HEK293 (cell line): ENCODE results near the gene STXBP5L.

ENCODE experiments used
- CTCF ChIA-PET: fragments of 350-600 bp; formaldehyde crosslinking; extraction: SDS; loops from one replicate; lab custom pipeline; 2021; ENCODE audit warnings: antibody characterized with exemption; lab: Yijun Ruan, JAX
- POLR2A ChIA-PET: fragments of 300-600 bp; formaldehyde crosslinking; extraction: SDS; loops from one replicate; lab custom pipeline; 2020; ENCODE audit warnings: antibody characterized with exemption, inconsistent platforms; lab: Yijun Ruan, JAX
- H3K27ac ChIP-seq: fragments of 200-500 bp; sonication (Bioruptor generic); 2 replicates; pipeline ENCODE4 v1.5.1; 2014; ENCODE audit warnings: low read depth, low read length, control low read depth, inconsistent platforms; ENCODE audit errors: extremely low read depth
- H3K36me3 ChIP-seq, 2 experiments: fragments of 200-500 bp in 1 of 2; sonication (Bioruptor generic) in 1 of 2; 1 replicate in 1 of 2; 2 replicates in 1 of 2; pipeline ENCODE4 v1.5.1; 2014 to 2017; ENCODE audit warnings: inconsistent platforms in 2 of 2, low read length in 2 of 2; ENCODE audit not compliant: control insufficient read depth in 2 of 2, insufficient read depth in 1 of 2
- H3K4me1 ChIP-seq: fragments of 200-500 bp; sonication (Bioruptor generic); 2 replicates; pipeline ENCODE4 v1.5.1; 2014; ENCODE audit warnings: mild to moderate bottlenecking, low read length, inconsistent platforms; ENCODE audit not compliant: control insufficient read depth, insufficient read depth
- H3K4me3 ChIP-seq: 2 replicates; pipeline ENCODE4 v1.5.1; 2011; ENCODE audit warnings: low read depth, mild to moderate bottlenecking, control low read depth, low read length, moderate library complexity
- H3K9me3 ChIP-seq: fragments of 200-500 bp; sonication (Bioruptor generic); 2 replicates; pipeline ENCODE4 v1.5.1; 2014; ENCODE audit warnings: low read depth, low read length, inconsistent platforms; ENCODE audit not compliant: control insufficient read depth, insufficient read depth
- BCL11A ChIP-seq: fragments of 450-650 bp; formaldehyde crosslinking; IDR thresholded peaks from 2 replicates; pipeline ENCODE4 v1.5.1; 2016; ENCODE audit warnings: low read depth, missing biosample characterization, missing genetic modification characterization
- ELK4 ChIP-seq: IDR thresholded peaks from 2 replicates; pipeline ENCODE4 v1.6.1; 2011; ENCODE audit warnings: mild to moderate bottlenecking, low read depth, low read length, borderline replicate concordance
- MZF1 ChIP-seq: fragments of 450-650 bp; formaldehyde crosslinking; IDR thresholded peaks from 2 replicates; pipeline ENCODE4 v1.5.1; 2017; ENCODE audit warnings: missing biosample characterization, missing genetic modification characterization, borderline replicate concordance
- PRDM2 ChIP-seq: fragments of 450-650 bp; formaldehyde crosslinking; IDR thresholded peaks from 2 replicates; pipeline ENCODE4 v1.5.1; 2016; ENCODE audit warnings: missing biosample characterization, missing genetic modification characterization, borderline replicate concordance
- REPIN1 ChIP-seq: fragments of 450-650 bp; formaldehyde crosslinking; IDR thresholded peaks from 2 replicates; pipeline ENCODE4 v1.5.1; 2017; ENCODE audit warnings: missing biosample characterization, missing genetic modification characterization, low read depth
- YY2 ChIP-seq: fragments of 450-650 bp; formaldehyde crosslinking; IDR thresholded peaks from 2 replicates; pipeline ENCODE4 v1.5.1; 2016; ENCODE audit warnings: missing biosample characterization, missing genetic modification characterization
- ZBTB1 ChIP-seq: fragments of 450-650 bp; formaldehyde crosslinking; IDR thresholded peaks from 2 replicates; pipeline ENCODE4 v1.5.1; 2016; ENCODE audit warnings: missing biosample characterization, missing genetic modification characterization
- ZBTB10 ChIP-seq: fragments of 450-650 bp; formaldehyde crosslinking; IDR thresholded peaks from 2 replicates; pipeline ENCODE4 v1.5.1; 2016; ENCODE audit warnings: missing biosample characterization, missing genetic modification characterization
- ZFP37 ChIP-seq: fragments of 450-650 bp; formaldehyde crosslinking; IDR thresholded peaks from 2 replicates; pipeline ENCODE4 v1.5.1; 2016; ENCODE audit warnings: missing biosample characterization, missing genetic modification characterization
- ZNF10 ChIP-seq: fragments of 450-650 bp; formaldehyde crosslinking; IDR thresholded peaks from 2 replicates; pipeline ENCODE4 v1.5.1; 2017; ENCODE audit warnings: missing biosample characterization, missing genetic modification characterization
- ZNF23 ChIP-seq: fragments of 450-650 bp; formaldehyde crosslinking; IDR thresholded peaks from 2 replicates; pipeline ENCODE4 v1.5.1; 2016; ENCODE audit warnings: missing biosample characterization, missing genetic modification characterization, borderline replicate concordance
- ZNF302 ChIP-seq: fragments of 450-650 bp; formaldehyde crosslinking; IDR thresholded peaks from 2 replicates; pipeline ENCODE4 v1.5.1; 2016; ENCODE audit warnings: missing biosample characterization, missing genetic modification characterization, low read depth
- ZNF324 ChIP-seq: fragments of 450-650 bp; formaldehyde crosslinking; IDR thresholded peaks from 2 replicates; pipeline ENCODE4 v1.5.1; 2016; ENCODE audit warnings: missing biosample characterization, missing genetic modification characterization
- ZNF549 ChIP-seq: fragments of 450-650 bp; IDR thresholded peaks from 2 replicates; pipeline ENCODE4 v1.5.1; 2018; ENCODE audit warnings: missing biosample characterization, missing genetic modification characterization, mild to moderate bottlenecking, inconsistent platforms, moderate library complexity
- ZNF560 ChIP-seq: fragments of 450-650 bp; formaldehyde crosslinking; IDR thresholded peaks from 2 replicates; pipeline ENCODE4 v1.5.1; 2017; ENCODE audit warnings: missing biosample characterization, missing genetic modification characterization, borderline replicate concordance
- ZNF654 ChIP-seq: fragments of 450-650 bp; formaldehyde crosslinking; IDR thresholded peaks from 2 replicates; pipeline ENCODE4 v1.5.1; 2016; ENCODE audit warnings: low read depth, missing biosample characterization, missing genetic modification characterization
- ZSCAN5A ChIP-seq: fragments of 450-650 bp; formaldehyde crosslinking; IDR thresholded peaks from 2 replicates; pipeline ENCODE4 v1.5.1; 2016; ENCODE audit warnings: missing biosample characterization, missing genetic modification characterization

STXBP5L gene

GRCh38 chr3:121295979-121296378 lies 388.0 kb downstream of the STXBP5L start:
- Histone ChIP-seq H3K36me3 (no peaks in the 10 kb centered on the region), H3K27ac (no peak overlapping the region), H3K4me1 (no peaks in the 10 kb centered on the region), H3K4me3 (no peak overlapping the region), H3K9me3 (no peaks in the 10 kb centered on the region)
- ChIA-PET POLR2A (no interaction called here), CTCF (interaction anchor here (0.7 kb wide), 1 partner anchor 178 kb away, joined by 4 read pairs; no protein-coding TSS in a partner anchor)
- no peak for TF ChIP-seq ZNF10 (tag by site-specific recombination)

GRCh38 chr3:121324320-121324719 lies 416.3 kb downstream of the STXBP5L start:
- TF ChIP-seq PRDM2 (tag by site-specific recombination) (no peak), ZNF560 (tag by site-specific recombination) (no peak), BCL11A (tag by site-specific recombination) (no peak)
- ChIA-PET CTCF (interaction anchor here (0.8 kb wide), 1 partner anchor 14 kb away, joined by 4 read pairs; no protein-coding TSS in a partner anchor), POLR2A (no interaction called here)
- H3K4me1 ChIP-seq = no peaks in the 10 kb centered on the region
- no peaks in the 10 kb centered on the region for H3K36me3 ChIP-seq
- no peaks in the 10 kb centered on the region for H3K9me3 ChIP-seq
- no peak overlapping the region for H3K27ac ChIP-seq
- H3K4me3 ChIP-seq = no peak overlapping the region

GRCh38 chr3:121330118-121330517 lies 422.1 kb downstream of the STXBP5L start:
- no peaks in the 10 kb centered on the region for H3K9me3 ChIP-seq
- no peaks in the 10 kb centered on the region for H3K4me1 ChIP-seq
- POLR2A ChIA-PET = no interaction called here
- H3K36me3 ChIP-seq = no peaks in the 10 kb centered on the region
- TF ChIP-seq MZF1 (no peak), ZNF324 (tag by site-specific recombination) (no peak)
- TF ChIP-seq, all 188 proteins: peak for 0
- CTCF ChIA-PET = no interaction called here
- Histone ChIP-seq H3K4me3 (no peak overlapping the region), H3K27ac (no peak overlapping the region)

- H3K4me1 ChIP-seq = no peaks in the 10 kb centered on the region
- ChIA-PET CTCF (no interaction called here), POLR2A (no interaction called here)
- no peak overlapping the region for H3K4me3 ChIP-seq
- H3K27ac ChIP-seq = no peak overlapping the region
- H3K36me3 ChIP-seq = no peaks in the 10 kb centered on the region
- H3K9me3 ChIP-seq = no peaks in the 10 kb centered on the region
- TF ChIP-seq ZNF654 (tag by site-specific recombination) (no peak), REPIN1 (tag by site-specific recombination) (no peak), ZNF23 (tag by site-specific recombination) (no peak), ZSCAN5A (no peak), YY2 (tag by site-specific recombination) (no peak), ZFP37 (no peak), ZNF549 (no peak), ZBTB1 (tag by site-specific recombination) (no peak), ZNF302 (tag by site-specific recombination) (no peak), ZBTB10 (tag by site-specific recombination) (no peak), ELK4 (no peak)
These were observed 422.6 kb downstream of the STXBP5L start for GRCh38 chr3:121330634-121331033.
